Erythroblast (primary cell): ENCODE results near the gene NKAIN2.

ENCODE experiments used
- GATA1 ChIP-seq: IDR thresholded peaks from 2 replicates; pipeline ENCODE4 v1.6.1; 2011; ENCODE audit warnings: low read depth, mild to moderate bottlenecking, control low read depth, low read length, moderate library complexity
- POLR2A ChIP-seq: IDR thresholded peaks from 2 replicates; pipeline ENCODE4 v1.6.1; 2011; ENCODE audit warnings: mild to moderate bottlenecking, low read length

DNA sequence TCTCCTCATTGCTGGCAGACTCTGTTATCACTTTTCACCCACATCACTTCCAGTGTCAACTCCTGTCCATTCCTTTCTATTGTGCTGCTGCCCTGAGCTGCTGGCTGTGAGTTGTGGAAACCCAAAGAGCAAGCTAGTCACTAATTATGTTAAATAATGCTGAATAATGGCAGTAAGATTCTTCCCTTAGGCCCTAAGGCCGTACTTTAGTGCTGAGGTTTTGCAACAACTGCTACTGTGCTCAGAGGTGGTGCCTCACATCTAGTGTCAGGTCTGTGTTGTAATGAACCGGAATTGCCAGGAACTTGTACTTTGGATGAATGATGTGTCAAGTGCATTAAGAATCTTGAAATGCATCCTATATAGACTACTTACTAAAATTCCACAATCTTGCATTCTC, 786.3 kb downstream of the NKAIN2 start:
- TF ChIP-seq POLR2A (no peak), GATA1 (no peak)
